HG03064 (cell line): ENCODE results near the gene TAS2R9.
"Not testable (repeated sequence)": the region's sequence is repeated elsewhere in the genome, so short reads cannot be mapped to it uniquely, and the experiment has no call there.

Source experiments
- ATAC-seq: cut with Tn5 transposase; IDR thresholded peaks from one replicate; pipeline ENCODE4 v1.9.1; 2021; ENCODE audit warnings: low read depth; ENCODE audit not compliant: unreplicated experiment

The TAS2R9 gene, protein sequence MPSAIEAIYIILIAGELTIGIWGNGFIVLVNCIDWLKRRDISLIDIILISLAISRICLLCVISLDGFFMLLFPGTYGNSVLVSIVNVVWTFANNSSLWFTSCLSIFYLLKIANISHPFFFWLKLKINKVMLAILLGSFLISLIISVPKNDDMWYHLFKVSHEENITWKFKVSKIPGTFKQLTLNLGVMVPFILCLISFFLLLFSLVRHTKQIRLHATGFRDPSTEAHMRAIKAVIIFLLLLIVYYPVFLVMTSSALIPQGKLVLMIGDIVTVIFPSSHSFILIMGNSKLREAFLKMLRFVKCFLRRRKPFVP

DNA sequence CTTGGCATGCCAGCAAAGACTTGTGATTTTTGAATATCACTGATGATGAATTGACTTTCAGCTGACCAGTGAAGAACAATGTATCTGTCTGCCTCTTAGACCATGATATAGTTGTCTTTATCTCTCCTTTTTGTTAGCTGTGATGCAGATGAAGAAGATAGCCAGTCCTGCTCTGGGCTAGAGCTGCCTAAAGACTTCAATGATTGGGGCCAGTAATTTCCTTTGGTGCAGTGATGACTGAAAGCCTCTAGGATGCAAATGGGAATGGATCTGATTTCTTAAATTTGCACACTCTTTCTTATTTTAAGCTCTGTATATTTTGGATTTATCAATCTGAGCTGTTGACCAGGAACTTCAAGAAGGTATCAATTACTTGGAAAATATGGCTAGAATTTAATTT is at the start of gene TAS2R9:
Gene TAS2R9, minus strand, starts transcription at position 101 of the 400 bp plus-strand sequence. Its CDS starts 93 bp downstream, at position 8.
- no peak for ATAC-seq

DNA sequence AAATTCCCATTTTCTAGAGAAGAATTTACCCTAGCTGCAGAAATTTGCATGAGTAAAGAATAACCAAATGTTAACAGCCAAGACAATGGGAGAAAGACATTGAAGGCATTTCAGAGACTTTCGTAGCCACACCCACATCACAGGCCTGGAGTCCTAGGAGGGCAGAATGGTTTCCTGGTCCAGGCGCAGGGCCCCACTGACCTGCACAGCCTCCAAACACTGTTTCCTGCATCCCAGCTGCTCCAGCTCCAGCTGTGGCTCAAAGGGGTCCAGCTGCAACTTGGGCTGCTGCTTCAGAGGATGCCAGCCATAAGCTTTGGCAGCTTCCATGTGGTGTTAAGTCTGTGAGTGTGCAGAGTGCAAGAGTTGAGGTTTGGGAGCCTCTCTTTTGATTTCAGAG is 45.8 kb upstream of the TAS2R9 start:
- no peak for ATAC-seq

DNA sequence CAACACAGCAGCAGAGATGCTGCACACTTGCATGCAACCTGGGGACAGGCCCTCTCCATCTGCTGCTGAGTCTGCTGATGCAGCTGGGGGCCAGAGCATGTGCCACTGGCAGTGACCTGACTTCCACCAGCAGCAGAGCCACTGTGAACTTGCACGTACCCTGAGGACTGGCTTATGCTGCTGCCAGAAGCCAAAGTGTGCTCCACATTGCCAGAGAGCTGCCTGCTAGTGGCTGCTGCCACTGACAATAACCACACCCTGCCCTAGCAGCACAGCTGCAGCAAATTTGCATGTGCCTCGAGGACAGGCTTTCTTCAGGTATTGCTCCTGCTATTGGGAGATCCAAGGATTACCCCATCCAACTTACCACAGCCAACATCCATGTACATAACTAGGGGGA is 43.8 kb upstream of the TAS2R9 start:
- ATAC-seq, result no peak

DNA sequence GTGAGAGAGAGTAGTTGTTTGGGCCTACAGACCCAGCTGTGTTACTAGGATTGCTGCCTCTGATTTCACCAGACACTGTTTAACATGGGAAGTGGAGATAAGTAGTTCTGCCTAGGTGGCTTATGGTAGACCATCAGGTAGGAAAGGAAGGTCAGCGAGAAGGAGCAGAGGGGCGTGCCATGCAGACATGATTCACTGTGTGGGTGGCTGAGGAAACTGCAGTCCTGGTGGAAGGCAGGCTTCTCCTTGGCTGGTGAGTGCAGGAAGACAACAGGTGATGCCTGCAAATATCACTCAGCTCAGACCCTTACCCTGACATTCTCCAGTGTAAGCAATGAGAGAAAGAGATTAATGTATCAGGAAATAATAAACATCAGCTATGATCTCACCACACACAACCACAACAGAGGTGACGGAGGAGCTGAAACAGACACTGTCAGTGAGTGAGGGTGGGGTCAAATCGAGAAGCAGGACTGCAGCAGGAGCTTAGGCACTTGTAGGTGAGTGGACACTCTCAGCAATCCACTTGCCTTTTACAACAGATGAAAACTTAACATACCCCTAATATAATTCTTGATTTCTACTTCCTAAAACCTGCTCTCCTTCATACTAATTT is 41.4 kb upstream of the TAS2R9 start:
- ATAC-seq, result no peak

DNA sequence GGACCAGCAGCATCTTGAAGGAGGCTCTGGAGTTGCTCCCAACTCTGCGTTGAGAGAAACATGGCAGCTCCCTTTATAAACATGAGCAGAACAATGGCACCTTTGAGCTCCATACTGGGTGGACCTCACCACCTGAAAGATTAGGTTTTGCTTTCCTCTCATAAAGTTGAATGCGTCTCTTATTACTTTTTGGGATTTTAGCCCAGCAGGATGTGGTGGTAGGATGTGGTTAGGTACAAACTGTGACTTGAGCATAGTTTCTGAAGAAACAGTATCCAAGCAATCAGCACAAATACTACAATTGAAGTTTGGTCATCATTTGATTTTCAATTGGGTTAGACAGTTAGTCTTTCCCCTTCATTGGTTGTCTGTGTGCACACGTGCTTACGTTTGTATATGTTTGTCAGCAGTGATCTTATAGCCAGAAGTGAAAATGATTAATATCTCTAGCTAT is 39.5 kb upstream of the TAS2R9 start, which contains the start of gene PRR4:
Gene PRR4, minus strand, starts transcription at position 51 of the 454 bp plus-strand sequence. Its CDS starts 38 bp downstream, at position 13.
- ATAC-seq, result no peak

DNA sequence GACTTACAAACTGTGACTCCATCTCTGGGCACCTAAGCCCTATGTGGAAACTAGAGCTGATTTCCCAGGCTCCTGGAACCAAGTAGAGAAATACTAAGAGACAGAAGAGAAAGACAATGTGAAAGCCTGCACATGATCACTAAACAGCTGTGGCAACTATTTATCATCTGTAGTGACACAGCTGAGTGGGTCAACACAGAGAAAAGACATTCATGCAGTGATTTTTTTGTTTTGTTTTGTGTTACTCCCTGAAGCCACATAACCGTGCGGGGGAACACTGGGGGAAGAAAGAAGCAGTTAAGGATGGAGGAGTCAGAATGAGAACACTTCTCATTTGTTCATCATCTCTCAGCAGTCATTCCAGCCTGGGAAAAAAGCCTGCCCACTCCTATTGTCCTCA is 37.8 kb upstream of the TAS2R9 start:
- no peak for ATAC-seq

DNA sequence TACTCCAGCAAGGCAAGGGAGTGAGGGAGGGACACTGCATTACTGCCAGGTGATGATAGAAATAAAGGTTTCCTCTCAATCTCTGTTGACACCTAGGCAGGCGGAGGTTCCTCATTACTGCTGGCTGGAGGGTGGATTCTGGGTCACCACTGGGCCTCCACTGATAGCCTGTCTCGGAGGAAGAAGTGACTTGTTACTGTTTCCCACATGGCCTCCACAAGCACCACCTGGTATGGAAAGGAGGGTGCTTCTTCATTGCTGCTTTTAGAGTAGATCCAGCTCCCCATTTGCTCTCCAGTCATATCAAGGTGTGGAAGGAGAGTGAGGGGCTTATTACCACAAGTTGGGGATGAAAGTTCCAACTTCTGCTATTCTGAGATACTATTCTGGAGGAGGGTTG is 32.9 kb upstream of the TAS2R9 start:
- ATAC-seq, result no peak

DNA sequence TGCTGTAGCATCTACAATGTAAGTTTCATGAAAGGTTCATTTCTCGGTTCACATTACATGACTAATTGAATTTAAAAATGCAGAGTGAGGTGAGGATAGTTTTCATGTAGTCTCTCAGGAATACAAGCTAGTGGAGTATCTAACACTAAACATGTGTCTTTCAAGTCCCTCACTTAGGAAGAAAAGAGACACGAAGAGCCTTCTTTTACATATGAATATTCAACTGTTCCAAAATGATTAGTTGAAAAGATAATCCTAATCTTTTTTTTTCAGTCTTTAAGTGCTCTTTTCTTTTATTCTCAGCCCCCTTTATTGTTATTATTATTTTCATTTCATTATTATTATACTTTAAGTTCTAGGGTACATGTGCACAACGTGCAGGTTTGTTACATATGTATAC is 28.5 kb upstream of the TAS2R9 start:
- ATAC-seq, result no peak

DNA sequence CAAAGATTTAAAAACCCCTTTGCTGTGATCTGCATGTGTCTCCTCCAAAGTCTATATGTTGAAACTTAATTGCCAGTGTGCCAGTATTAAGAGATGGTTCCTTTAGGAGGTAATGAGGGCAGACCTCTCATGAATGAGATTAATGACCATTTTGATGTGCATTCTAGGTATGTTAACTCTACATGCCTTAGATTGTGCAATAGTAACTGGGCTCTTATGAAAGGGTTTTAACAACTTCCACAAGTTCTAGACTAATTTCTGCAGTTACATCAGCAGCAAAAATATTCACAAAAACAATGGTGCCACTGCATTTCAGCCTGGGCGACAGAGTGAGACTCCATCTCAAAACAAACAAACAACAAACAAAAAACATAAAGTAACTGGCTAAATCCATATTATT is 20.0 kb upstream of the TAS2R9 start:
- no peak for ATAC-seq

DNA sequence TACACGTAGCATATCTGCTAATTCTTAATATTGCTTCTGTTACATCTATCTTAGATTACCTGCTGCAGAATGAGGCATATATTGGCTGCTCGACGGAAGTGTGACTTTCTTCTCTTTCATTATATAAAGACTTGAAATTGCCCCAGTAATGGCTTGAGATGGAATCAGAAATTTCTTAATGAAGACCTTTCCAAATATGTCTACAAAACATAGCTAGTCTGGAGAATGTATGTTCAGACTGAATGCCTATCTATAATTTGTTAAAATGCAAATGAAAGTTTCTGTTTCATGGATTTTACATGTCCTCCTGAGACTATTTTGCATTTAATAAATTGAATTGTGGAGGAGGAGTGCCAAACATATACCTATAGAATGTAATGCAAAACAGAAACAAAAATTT is 16.3 kb upstream of the TAS2R9 start, which contains the start of gene TAS2R10:
Gene TAS2R10, minus strand, starts transcription at position 101 of the 400 bp plus-strand sequence. Its CDS starts 89 bp downstream, at position 12.
- no peak for ATAC-seq

DNA sequence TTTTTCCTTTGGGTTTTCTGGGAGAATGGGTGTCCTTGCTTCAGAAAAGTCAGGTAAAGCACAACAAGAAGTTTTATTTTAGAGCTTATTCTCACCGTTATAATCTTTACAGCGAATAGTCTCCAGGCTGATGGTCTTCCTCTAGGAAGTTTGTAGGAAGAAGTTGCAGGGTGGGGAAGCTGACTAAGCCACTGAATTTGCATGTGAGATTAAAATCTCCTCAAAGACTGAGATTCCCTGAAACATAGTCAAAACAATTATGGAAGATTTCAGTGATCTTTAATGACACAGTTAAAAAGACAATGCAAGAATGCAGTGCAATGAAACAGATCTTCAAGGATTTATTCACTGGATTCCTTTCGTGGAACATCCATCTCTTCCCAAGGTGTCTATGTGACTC is 15.0 kb upstream of the TAS2R9 start:
- ATAC-seq, result no peak

DNA sequence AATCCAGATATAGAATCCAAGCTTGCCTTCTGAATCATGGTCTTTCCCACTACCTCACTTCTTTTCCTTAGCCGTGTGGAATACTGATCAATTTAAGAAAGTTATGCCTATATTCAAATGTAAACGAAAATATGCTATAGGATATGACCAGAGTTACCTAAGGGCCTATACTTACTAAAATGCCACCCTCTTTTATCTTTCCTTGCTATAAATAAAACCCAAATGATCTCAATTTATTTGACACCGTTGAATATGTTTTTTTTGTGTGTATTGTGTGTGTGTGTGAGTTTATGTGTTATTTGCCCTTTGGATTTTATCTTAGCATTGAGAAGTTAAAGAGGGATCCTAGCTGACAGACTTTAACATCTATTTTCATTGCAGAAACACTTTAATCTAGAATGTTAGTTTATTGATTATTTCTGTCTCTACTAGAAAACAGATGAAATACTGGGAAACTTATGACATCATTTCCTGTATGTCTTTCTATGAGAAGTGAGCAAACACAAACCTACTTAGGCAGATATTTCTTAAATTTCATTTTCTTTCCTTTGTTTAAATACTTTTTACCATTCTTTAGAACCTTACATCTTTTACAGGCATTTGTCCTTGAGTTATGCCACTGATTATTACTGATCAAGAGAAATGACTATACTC is 2.0 kb upstream of the TAS2R9 start:
- no peak for ATAC-seq

DNA sequence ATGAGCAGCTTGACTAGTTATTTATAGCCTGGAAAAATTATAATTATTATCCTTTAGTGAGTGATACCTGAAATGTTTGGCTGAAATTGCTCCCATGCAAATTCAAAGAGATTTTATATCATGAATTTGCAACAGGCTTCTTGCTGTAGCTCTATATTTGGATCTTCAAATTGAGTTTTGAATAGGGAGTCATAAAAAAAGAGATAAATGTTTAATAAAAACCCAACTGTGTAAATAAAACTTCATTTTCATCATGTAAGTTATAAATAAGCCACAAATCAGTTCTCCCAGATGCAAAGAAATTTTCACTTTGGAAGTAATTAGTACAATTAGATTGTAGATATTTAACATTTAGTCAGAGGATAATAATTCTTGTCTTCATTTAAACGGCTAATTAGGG is 2.8 kb downstream of the TAS2R9 start, which contains the start of gene TAS2R8:
Gene TAS2R8, minus strand, starts transcription at position 101 of the 400 bp plus-strand sequence. CDS start 306 bp downstream, outside the sequence.
- ATAC-seq, result no peak

DNA sequence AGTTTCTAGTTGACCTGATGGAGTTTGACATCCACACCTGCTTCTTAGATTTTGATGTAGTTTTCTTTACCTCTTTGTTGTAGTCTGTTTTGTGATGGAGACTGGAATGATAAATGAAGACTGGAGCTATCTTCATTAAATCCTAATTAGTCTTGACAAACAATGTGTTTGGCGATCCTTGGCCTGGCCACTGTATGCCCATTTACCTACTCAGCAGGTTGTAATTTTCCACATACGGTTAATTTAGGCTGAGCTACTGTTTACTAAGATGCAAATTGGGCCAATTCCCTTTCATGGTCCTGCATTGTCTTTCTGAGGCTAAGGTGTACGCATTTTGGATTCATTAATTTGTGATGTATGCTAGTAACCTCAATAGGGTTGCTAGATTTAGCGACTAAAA is 7.4 kb downstream of the TAS2R9 start, which contains the start of gene TAS2R7:
Gene TAS2R7, minus strand, starts transcription at position 41 of the 400 bp plus-strand sequence. CDS start 57 bp downstream, outside the sequence.
- no peak for ATAC-seq

DNA sequence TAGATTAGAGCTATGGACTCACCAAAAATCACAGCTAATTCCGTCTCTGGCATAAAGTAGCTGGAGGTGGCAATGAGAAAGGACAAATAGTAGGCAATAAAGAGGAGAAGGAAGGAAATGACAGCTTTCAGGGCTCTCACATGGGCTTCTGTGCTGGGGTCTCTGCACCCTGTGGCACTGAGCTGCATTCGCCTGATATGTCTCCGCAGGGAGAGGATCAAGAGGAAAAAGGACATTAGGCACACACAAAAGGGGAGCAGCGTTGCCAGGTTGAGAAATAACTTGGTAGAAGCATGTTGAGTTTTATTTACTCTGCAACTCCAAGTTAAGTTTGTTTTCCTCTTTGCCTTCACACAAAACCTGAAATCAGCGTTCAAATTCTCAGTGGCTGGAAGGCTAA is 8.2 kb downstream of the TAS2R9 start:
- ATAC-seq, result no peak

DNA sequence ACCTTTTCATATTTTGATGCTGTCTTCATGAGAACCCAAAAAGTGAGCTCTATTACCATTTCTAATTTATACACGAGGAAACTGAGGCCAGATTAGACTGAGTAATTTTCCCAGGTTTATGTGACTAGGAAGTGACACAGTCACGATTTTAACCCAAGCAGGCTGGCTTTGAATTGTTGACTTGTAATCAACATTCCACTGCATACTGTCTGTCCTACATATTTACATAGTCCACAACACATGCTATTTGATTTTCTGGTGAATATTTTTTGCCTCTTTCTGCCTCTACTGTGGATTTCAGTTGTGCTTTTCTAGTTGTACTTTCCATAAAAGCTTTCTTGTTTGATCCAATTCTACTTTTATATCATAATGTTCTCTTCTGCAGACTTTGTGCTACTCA is 15.7 kb downstream of the TAS2R9 start:
- ATAC-seq, result no peak

DNA sequence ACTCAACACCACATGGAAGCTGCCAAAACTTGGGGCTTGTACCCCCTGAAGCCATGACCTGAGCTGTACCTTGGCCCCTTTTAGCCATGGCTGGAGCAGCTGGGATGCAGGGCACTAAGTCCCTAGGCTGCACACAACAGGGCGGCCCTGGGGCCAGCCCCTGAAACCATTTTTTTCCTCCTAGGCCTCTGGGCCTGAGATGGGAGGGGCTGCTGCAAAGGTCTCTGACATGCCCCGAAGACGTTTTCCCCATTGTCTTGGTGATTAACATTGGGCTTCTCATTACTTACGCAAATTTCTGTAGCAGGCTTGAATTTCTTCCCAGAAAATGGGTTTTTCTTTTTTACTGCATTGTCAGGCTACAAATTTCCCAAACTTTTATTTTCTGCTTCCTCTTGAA is 18.2 kb downstream of the TAS2R9 start:
- ATAC-seq, result not testable (repeated sequence)

DNA sequence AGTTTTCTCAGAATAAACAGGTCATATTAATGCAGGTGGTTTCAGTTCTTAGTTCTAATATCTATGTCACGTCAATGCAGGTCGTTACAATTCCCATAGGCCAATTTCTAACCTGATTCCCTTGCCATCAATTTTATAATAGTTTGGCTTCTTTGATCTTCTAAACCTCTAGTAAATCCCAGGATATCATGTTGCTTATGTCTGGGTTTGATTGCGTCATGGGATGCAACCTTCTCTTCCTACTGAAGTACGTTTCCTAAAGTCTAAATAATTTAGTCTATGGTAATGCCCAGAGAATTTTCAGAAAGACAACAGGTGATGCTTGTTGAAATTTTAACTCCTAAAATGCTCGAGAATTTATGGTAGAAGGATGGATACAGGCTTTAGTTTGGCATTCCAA is 26.7 kb downstream of the TAS2R9 start:
- ATAC-seq, result no peak

DNA sequence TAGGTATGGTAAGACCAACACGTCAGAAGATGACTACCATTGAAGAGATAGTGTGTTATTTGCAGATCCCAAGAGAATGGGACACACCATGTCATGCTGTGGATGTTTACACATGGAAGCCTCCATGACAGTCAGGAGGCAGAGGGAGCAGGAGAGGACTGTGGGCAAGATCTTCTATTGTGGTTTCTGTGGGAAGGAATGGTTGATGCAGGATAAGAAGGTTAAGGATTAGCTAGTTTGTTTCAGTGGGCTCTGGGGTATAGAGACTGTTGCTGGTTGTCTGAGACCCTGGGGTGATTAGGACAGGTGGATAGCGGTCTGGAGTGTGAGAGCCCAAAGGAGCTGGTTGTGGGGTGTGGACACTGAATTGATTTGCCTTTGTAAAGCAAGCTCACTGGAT is 30.9 kb downstream of the TAS2R9 start:
- ATAC-seq, result no peak

DNA sequence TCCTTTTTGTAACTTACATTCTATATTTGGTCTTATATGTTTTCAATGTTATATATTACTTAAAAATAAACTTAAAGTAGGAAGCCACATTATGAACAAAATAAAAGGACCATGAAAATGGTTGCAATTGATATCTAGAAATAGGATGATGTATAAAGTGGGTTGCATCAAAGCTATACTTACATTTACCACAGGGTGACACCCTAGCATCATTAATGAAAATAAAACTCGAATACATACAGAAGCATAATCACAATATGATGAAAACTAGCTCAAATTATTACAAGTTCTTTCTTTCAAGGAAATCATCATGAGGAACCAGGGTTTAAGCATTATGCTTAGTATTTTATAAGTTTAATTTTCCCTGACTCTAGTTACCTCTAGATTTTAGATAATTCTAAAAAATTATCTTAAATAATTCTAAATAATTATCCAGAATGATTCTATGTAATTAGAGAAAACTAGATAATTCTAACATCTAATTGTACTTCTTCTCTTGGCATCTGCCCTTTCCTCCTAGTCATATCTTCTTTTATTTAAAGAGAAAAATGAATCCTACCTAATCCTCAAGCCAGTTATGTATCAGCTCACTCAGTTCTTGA is 38.7 kb downstream of the TAS2R9 start:
- ATAC-seq, result no peak

DNA sequence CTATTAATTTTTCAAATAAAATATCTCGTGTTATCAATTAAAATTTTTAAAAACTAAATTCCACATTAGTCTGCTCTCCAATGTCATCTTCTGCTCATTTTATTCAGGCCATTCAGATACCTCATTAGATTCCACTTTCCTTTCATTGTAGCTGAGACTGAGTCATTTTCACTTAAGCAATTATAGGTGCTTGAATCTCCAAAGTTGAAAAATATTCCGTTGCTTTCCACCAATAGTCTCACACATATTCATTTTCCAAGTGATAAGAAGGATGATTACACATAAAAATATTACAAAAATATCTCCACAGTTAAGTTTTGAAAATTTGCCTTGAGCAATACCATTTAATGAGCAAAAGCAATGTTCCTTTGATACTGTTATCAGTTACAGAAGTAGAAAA is 50.3 kb downstream of the TAS2R9 start:
- ATAC-seq, result no peak
